ENCODE data around the gene LNPEP.

The LNPEP gene

DNA sequence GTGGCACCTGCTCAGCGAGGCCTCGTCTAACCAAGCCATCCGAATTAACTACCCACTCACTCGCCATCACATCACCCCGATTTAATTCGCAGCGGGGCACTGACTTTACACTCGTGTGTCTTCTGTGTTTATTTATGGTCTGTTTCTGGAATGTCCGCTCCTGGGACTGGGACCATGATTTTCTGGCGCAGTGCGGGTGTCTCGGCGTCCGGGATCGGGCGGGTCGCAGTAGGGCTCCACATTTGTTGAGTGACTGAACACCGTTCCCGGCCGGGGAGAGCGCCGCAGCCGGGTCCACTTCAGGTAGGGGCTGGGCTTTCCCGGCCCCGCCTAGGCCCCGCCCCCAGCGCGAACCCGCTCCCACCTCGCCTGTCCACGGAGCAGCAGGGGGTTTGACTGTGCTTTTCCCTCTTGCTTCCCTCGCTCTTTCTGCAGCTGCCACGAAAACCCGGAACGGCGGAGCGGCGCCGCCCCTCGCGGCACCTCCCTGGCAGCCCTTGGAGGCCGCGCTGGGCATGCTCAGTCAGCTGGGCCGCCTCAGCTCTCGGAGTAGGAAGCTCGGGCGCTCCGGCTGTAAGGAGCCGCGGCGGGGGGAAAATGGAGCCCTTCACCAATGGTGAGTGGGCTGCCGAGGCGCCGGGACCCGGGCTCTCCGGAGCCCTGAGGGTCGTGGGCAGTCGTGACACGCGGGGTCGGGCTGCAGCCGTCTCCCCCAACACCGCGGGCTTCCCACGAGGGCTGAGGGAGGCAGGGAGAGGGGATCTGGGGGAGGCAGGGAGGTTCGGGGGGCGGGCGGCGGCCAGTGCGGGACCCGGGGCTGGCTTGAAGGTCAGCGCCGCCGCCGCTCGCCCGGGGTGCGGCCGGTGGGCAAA is at the start of gene LNPEP:
Gene LNPEP (plus strand): TSS at position 522 of the 872 bp plus-strand sequence. CDS start 76 bp downstream, at position 598.
- no peak for FAIRE-seq

DNA sequence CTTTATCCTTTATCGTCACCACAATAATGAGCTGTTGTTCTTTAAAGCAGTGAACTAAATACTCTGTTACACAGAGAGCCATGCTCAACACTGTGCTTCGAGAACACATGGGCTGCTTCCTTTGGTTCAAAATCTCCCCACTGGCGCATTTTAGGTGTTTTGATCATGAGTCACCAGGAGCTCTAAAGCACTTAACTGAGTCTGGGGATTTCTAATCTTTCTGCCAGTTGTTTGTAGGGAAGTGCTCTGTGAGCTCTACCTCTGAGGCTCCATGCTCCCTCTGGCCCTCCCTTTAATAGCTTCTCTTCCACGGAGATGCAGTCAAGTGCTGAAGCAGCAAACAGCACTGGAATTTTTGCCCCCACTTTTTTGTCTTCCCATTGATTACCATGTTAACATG is 42.5 kb upstream of the LNPEP start:
- FAIRE-seq = no peak

DNA sequence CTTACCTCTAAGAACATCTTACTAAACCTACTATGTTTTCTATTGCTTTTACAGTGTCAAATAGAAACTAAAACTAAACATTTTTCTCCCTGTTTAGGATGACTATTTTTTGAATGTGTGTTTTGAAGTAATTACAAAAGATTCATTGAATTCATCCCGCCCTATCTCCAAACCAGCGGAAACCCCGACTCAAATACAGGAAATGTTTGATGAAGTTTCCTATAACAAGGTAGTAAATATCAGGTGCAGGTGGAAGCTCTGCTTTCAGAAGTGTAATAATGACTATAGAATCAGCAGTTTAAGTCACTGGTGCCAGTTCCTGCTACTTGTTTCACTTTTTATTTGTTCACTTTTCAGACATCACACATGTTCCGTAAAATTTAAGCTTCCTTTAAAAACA is 39.6 kb upstream of the LNPEP start:
- no peak for FAIRE-seq

DNA sequence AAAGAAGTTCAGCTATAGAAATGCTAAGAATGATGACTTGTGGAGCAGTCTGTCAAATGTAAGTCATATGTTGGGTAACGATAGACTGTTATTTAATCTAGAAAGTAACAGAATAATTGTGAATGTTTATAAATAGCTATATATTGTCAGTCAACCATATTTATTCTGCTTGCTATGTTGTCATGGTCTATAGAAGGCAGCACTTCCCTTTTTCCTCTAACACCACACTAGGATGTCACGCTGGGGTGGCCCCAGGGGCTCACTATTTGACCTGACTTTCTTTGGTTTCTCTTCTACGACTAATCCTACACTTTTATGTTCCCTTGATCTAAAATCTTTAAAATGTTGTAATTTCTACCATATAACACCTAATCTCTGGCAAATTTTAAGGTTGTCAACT is 39.1 kb upstream of the LNPEP start:
- no peak for FAIRE-seq

DNA sequence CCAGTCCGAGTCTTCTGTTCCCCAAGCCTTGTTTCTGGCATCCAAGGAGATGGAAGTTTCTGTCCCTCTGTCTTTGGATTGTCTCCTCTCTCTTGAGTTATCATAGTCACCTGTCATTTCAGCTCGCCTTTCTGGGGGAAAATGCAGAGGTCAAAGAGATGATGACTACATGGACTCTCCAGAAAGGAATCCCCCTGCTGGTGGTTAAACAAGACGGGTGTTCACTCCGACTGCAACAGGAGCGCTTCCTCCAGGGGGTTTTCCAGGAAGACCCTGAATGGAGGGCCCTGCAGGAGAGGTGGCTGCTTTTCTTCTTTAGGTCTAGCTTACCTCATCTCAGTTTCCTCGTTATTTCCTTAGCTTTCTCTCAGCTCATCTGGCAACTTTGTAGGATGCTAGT is 34.5 kb upstream of the LNPEP start:
- no peak for FAIRE-seq

DNA sequence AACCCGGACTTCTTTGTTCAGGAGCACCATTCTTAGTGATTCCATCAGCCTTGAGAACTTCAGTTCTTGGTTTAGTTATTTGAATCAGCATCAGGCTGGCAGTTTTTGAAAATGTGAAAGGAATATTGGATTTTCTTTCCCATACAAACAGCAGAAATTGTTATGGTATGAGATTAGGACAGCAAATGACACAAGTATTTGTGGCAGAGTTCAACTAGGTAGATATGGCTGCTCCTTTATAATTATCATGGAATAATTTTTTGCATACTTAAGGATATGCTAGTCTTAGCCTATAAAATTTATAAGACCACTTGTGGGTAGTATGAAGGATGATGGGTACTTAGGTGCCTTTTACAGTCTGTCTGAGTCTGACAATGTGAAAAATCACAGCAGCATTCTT is 34.0 kb upstream of the LNPEP start:
- no peak for FAIRE-seq

DNA sequence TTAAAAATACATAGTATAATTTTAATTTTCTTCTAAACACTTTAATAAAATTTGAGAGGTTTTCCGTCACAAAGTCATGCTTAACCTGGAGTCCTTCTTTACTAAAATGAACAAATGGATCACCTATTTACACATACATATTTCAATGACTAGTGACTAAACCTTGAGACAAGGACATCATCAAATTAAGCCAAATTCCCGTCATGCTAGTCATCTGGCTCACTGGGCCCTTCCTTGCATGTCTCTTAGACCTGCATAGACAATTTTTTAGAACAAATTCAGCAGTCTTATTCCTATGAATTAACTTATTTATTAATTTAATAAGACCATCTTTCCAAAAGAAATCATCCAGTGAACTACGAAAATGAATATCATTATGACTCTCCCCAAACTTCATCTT is 33.0 kb upstream of the LNPEP start:
- FAIRE-seq = no peak

DNA sequence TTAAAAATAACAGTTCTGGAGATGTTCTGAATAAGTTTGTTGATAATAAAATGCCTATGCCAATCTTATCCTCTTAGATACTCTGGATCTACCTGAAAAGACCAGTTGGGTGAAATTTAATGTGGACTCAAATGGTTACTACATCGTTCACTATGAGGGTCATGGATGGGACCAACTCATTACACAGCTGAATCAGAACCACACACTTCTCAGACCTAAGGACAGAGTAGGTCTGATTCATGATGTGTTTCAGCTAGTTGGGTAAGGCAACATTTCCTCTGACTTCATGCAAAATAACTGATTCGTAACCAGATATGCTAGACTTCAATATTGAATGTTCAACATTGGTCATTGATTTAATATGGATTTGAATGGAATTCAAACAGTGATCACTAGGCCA is 32.6 kb upstream of the LNPEP start:
- no peak for FAIRE-seq

DNA sequence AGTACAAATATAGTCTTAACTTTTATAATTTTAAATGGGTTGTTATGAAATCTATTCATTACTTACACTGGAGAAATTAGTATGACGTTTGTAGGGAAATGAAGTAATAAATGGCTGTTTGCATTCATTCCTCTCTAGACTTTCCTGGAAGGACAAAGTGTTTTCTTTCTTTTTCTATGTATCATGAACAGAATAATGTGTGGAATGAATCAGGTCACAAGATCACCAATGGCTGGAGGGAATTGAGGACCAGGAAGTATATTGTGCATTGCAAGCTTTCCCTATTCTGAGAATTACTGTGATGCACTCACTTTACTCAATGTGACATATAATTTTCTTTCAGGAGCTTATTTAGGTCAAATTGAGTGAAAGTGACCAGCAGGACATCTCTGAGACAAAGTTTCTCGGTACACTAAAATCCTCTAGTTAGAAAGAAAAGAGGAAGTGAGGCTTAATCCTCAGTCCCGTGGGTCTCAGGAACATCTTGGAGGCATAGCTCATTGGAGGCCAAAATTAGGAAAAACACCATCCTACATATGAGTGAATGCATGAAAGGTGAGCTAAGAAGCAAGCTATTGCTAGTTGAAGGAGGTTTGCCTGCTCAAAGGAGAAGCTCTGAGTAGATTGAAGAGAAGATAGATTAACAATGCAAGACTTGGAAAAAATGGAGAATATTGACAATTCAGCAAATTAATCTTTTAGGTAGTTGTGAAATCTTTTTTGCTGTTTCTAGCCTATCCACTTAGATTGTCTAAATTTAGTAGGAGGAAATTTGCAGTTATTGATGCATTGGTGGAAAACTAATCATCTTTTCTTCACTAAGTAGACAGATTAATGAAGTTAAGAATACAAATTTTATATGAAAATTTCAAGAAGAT is 31.6 kb upstream of the LNPEP start:
- FAIRE-seq = no peak

DNA sequence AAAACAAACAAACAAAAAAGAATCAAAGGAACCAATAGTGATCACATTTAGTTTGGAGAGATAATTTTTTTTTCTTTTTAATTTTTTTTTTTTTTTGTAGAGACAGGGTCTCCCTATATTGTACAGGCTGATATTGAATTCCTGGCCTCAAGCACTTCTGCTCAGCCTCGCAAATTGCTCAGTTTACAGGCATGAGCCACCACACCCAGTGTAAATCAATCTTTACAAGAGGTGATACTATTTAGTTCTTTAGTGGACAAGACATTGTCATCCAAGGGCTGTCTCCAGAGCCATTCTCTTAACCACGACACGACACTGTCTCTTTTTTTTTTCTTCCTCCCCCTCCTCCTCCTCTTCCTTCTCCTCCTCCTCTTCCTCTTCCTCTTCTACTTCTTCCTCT is 30.0 kb upstream of the LNPEP start:
- FAIRE-seq = no peak

DNA sequence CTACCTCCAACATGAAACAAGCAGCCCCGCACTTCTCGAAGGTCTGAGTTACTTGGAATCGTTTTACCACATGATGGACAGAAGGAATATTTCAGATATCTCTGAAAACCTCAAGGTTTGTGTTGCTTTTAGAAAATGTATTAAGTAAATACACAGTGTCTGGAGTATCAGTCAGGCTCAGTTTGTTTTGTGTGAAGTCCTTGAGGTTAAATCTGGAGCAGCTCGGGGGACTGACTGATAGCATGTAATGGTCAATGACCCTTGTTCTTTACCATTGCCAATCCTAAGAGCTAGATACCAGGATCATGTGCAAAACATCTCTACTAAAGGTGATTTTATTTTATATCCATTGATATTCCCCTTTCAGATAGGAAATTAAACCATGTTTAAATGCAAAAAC is 26.9 kb upstream of the LNPEP start:
- FAIRE-seq = no peak

DNA sequence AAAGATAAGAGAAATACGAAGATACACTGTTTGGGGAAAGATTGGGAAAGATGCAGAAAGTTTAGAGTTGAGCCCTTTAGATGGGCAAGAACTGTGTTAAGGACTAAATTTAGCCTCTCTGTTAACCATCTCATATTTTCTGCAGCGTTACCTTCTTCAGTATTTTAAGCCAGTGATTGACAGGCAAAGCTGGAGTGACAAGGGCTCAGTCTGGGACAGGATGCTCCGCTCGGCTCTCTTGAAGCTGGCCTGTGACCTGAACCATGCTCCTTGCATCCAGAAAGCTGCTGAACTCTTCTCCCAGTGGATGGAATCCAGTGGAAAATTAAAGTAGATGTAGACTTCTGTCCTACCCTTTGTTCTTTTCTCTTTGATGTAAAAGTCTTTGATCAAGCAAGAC is 26.4 kb upstream of the LNPEP start:
- FAIRE-seq = no peak

DNA sequence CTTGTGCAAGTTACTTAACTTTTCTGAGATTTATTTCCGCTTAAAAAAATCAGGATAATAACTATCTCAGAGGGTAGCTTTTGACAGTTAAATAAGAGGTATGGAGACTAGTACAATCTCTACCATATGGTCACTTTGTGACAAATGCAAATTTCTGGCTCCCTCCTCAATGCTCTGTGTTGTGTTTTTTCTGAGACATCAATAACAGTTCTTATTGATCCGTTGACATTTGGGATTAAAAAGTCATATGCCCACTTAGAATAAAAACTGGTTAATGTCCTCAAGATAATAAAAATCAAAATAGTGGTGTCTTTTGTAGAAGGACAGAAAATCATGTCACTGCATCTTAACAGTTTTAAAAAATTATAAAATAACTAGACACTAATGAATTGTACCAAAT is 24.7 kb upstream of the LNPEP start:
- FAIRE-seq = no peak

DNA sequence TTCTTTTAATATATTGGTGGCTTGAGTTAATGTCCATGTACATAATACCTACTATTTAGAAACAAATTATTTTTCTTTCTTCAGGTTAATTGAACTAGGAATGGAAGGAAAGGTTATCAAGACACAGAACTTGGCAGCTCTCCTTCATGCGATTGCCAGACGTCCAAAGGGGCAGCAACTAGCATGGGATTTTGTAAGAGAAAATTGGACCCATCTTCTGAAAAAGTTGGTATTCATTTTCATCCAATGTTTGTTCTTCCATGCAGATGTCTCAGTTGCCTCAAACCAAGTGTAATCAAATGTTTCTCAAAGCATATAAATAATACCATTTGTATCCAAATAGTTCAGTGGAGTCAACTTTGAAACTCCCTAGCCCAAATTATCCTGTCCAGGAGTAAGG is 22.6 kb upstream of the LNPEP start:
- no peak for FAIRE-seq

DNA sequence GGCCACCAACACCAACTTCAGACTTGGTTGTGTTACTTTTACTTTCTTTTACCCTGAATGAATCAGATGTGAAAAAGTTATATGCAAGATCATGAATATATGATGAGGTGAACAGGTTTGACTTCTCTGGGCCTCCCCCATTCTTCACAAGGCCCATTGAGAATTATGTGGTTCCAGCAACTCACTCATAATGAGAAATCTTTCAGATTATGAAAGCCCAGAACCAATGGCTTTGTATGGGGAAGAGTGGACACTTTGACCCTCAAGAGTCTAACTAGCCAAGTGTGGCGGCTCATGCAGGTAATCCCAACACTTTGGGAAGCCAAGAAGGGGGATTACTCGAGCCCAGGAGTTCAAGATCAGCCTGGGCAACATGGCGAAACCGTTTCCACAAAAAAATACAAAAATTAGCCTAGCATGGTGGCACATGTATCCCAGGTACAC is 16.1 kb upstream of the LNPEP start:
- FAIRE-seq = no peak

DNA sequence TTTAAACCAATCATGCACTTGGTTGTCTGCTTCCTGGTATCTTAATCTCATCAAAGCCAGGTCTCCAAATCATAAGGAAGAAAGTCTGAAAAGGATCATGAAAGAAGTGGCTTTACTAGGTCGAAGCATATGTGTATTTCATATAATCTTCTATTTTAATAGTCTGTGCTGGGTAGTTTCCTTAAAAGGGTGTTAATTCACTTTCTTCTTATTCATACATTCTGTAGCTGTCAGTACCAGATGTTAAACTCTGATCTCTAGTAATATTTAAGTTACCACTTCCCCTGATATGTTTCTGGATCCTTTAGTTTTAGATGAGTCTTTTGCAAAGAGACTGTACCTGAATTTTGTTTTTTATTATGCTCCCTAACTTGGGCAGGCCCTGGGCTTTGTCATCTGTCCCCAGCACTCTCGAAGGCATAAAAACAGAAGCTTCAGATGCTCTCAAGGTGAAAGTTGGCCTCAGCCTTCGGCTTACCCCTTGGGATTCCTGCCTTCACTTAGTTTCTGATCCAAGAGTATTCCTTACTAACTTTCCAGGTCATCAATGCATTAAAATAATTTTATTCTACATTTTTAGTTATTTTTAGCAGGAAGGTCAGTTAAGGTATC is 15.0 kb upstream of the LNPEP start:
- FAIRE-seq = no peak

DNA sequence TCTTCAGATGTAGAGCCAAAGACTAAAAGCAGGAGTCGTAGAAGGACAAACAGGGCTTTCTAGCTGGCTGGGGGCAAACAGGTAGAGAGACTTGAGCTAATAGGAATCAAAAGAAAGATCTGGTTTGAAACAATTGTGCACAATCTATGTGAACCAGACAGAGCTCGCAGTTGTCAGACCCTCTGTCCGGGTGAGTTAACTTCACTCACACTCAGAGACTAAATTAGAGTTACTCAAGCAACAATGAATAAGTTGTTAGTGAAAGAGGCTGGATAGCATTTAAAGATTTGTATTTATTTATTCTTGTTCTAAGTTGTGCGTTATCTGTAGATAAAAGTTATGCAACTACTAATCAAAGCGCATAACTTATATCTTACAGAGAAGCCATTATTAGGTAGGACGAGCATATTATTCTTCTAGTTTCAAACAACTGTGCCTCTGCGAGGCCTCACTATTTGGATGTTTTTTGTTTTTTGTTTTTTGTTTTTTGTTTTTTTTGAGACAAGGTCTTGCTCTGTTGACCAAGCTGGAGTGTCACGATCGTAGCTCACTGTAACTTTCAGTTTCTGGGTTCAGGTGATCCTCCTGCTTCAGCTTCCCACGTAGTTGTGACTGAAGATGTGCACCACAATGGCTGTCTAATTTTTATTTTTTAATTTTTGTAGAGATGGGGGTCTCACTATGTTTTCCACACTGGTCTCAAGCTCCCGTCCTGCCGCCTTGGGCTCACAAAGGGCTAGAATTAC is 13.2 kb upstream of the LNPEP start:
- no peak for FAIRE-seq

DNA sequence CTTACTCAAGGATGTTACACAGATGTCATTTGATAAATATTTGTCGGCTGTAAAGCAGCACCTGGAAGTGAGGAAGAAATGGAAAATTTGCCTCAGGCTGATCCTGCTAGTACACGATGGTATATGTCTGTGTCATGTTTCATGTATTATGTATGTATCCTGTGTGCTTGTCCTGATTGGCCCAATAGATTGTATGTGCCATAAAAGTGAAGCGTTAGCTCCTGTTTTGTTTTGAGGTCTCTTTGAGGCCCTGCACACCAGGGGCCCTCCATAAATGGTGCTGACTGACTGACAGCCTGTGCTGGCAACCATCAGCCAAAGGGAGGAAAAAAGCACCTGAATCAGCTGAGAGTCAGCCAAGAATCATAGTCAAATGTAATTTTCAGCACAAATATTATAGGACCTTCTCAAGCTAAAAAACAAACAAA is 11.8 kb upstream of the LNPEP start:
- no peak for FAIRE-seq

DNA sequence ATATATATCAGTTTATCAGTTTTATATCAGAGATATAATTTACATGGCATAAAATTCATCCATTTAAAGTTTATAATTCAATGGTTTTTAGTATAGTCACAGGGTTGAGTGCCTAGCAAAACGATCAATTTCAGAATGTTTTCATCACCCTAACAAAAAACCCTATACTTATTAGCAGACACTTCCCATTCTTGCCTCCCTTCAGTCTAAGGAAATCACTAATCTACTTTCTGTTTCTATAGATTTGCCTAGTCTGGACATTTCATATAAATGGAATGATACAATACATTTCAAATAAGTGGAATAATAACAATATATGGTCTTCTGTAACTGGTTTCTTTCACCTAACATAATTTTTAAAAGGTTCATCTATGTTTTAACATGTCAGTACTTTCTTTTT is 9.6 kb upstream of the LNPEP start:
- no peak for FAIRE-seq

DNA sequence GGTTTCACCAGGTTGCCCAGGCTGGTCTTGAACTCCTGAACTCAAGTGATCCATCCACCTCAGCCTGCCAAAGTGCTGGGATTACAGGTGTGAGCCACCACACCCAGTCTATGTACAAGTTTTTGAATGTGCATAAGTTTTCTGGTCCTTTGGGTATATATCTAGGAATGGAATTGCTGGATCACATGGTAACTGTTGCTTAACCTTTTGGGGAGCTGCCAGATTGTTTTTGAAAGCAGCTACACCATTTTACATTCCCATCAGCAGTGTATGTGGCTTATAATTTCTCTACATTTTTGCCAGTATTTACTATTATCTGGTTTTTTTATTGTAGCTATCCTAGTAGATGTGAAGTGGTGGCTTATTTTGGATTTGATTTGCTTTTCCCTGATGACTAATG is 8.9 kb upstream of the LNPEP start:
- FAIRE-seq = no peak

DNA sequence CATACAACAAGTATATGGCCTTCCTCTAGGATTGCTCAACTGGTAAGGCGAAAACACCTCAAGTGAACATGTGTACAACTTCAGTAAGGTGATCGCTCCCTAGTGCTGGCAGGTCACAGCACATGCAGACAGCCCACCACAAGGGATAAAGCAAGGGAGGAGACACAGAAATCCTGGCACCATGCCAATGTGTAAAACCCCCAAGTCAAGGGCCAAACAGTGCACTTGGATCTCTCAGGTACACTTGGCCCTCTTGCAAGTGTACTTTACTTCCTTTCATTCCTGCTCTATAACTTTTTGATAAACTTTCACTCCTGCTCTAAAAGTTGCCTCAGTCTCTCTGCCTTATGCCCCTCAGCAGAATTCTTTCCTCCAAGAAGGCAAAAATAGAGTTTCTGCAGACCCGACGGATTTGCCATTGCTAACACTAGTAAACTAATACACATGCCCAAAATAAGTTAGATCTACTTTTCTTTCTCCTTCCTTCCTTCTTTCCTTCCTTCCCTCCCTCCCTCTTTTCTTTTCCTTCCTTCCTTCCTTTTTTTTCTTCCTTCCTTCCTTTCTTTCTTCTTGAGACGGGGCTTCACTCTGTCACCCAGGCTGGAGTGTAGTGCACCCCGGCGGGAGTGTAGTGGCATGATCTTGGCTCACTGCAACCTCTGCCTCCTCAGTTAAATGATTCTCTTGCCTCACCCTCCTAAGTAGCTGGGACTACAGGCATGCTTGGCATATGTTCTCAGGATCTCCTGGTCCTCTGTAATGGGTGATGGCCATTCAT is 6.8 kb upstream of the LNPEP start:
- no peak for FAIRE-seq

DNA sequence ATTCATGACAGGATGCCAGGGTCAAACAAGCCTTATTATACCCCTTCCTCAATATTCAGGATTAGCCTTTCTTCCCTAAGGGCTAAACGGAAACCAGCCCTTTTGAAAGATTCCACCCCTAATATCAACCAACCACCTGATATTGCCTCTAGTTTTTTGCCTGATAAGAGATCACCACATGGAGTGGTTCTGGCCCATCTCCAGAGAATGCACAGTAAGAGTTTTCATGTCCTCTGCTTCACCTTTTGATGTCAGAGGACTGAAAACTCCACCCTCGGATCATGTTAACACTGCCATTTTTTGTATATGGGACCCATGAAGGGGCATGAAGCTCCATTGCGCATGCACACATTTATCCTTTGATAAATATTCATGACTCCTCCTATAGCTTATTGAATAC is 5.8 kb upstream of the LNPEP start:
- no peak for FAIRE-seq
